Measurements from ENCODE around the gene RAB5IF.
"Not testable (repeated sequence)": the region's sequence is repeated elsewhere in the genome, so short reads cannot be mapped to it uniquely, and the experiment has no call there.

The RAB5IF gene

DNA sequence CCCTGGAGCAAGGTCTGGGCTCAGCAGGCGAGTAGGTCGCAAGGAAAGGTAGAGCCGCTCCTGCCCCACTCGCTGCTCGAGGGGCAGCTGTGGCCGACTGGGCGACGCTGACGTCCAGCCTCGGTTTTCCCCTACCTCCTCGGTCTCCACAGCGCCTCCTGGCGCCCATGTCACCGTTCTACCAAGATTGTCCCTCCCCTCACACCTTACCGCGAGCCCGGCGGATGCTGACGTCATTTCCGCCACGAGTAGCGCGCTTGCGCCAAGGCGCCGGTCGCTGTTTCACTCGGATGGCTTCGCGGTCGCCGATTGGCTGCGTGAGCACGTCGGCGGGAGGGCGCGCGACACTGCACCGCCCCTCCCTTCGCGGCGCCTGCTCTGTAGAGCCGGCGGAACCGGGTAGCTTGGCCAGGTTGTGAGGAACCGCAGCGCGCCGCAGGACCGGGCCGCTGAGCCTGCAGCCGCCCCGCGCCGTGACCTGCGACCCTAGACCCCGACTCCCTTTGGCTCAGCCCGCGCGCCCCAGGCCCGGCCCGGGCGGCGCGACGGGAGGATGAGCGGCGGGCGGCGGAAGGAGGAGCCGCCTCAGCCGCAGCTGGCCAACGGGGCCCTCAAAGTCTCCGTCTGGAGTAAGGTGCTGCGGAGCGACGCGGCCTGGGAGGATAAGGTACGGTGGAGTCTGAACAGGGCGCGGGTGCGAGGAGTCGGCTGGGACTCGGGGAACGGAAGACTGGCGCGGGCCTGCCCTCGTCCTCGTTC is at the start of gene RAB5IF:
Gene RAB5IF, plus strand, starts transcription at position 381 of the 759 bp plus-strand sequence. Its CDS starts 173 bp downstream, at position 554.
- peak; percentile 98 to 99 for DNase-seq (ENCODE audit: extremely low read depth in 1 of 2, low read depth in 1 of 2)

- DNase-seq (ENCODE audit: extremely low read depth in 1 of 2, low read depth in 1 of 2), result no peak
These were observed 42.9 kb upstream of the RAB5IF start for GRCh38 chr20:36562724-36563123.

- DNase-seq (ENCODE audit: extremely low read depth in 1 of 2, low read depth in 1 of 2), result no peak
These were observed 42.2 kb upstream of the RAB5IF start for GRCh38 chr20:36563374-36563773.

- DNase-seq (ENCODE audit: extremely low read depth in 1 of 2, low read depth in 1 of 2), result not testable (repeated sequence)
These were observed 41.4 kb upstream of the RAB5IF start for GRCh38 chr20:36564078-36564725.

- not testable (repeated sequence) for DNase-seq (ENCODE audit: extremely low read depth in 1 of 2, low read depth in 1 of 2)
These were observed 40.9 kb upstream of the RAB5IF start for GRCh38 chr20:36564726-36565121.

- no peak for DNase-seq (ENCODE audit: extremely low read depth in 1 of 2, low read depth in 1 of 2)
These were observed 40.1 kb upstream of the RAB5IF start for GRCh38 chr20:36565520-36565919.

- DNase-seq (ENCODE audit: extremely low read depth in 1 of 2, low read depth in 1 of 2), result no peak
These were observed 35.6 kb upstream of the RAB5IF start for GRCh38 chr20:36569847-36570429.

DNA sequence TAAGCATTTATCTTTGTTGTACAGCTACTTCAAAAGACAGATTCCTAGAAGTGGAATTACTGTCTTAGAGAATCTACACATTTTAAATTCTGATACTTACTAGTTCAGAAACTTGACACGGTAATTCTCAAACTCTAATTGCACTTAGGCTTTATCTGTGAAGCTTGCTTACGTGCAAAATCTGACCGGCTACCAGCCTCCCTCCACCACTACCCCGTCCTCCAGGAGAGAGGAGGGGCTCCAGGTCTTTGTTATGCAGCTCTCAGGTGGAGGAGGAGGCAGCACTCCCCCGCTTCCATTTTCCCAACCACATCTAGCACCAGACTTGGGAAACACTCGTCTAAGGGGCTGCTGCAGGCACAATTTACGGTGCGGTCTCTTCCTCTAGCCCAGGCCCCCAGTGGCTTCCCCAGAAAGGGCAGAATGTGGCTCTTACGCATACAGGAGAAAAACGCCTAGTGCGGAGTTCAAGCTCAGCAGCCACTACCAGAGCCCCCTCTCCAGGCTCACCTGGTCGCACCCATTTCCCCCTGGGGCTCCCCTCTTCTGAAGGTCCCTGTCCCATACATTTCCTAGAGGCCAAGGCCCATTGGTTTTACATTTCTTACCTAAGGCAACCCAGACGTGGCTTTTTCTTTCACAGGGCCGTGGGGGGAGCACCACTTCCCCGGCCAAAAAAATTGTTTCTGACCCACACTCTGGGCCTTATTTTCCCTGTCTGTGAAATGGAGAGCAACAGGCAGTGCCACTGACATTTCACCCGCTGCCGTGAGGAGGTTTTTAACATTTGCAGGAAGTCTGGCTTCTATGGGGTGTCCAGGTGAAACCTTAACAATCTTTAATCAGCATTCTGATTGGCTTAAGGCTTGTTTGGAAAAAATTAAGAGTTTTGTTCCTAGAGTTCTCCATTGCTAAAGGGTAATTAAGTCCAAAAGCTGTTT is 33.7 kb upstream of the RAB5IF start:
- DNase-seq (ENCODE audit: extremely low read depth in 1 of 2, low read depth in 1 of 2), result no peak

DNA sequence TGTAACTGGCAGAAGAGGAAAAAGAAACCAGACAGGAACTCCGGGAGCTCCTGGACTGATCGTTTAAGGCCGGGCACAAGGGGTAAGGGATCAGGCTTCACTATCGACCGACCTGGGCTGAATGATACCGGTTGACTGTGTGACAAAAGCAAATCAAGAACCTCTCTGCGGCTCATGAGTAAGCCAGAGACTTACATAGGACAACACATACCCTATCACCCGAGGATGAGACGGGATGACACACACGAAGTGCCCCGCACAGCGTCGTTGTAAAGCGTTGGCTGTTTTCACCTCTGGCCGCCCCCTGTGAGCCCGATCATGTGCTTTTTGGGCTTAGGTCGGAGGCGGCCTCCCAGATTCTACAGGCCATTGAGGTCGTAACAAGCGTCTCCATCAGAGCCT is 32.9 kb upstream of the RAB5IF start:
- DNase-seq (ENCODE audit: extremely low read depth in 1 of 2, low read depth in 1 of 2), result peak in 1 of 2 donors; percentile 78

GRCh38 chr20:36573103-36573797 is 32.3 kb upstream of the RAB5IF start, which contains the start of gene TGIF2:
TSS of gene TGIF2 (plus strand) at chr20:36573597. CDS start at chr20:36578775, 5,178 bp downstream.
- peak; percentile 81 to 92 for DNase-seq (ENCODE audit: extremely low read depth in 1 of 2, low read depth in 1 of 2)

GRCh38 chr20:36573798-36574365 is 31.7 kb upstream of the RAB5IF start:
- no peak for DNase-seq (ENCODE audit: extremely low read depth in 1 of 2, low read depth in 1 of 2)

- DNase-seq (ENCODE audit: extremely low read depth in 1 of 2, low read depth in 1 of 2), result peak in 1 of 2 donors; percentile 22
These were observed 31.0 kb upstream of the RAB5IF start for GRCh38 chr20:36574366-36575135.

- DNase-seq (ENCODE audit: extremely low read depth in 1 of 2, low read depth in 1 of 2), result no peak
These were observed 29.5 kb upstream of the RAB5IF start for GRCh38 chr20:36576081-36576445.

- no peak for DNase-seq (ENCODE audit: extremely low read depth in 1 of 2, low read depth in 1 of 2)
These were observed 27.1 kb upstream of the RAB5IF start for GRCh38 chr20:36578356-36579041.

GRCh38 chr20:36579996-36580545 is 25.5 kb upstream of the RAB5IF start:
- no peak for DNase-seq (ENCODE audit: extremely low read depth in 1 of 2, low read depth in 1 of 2)

DNA sequence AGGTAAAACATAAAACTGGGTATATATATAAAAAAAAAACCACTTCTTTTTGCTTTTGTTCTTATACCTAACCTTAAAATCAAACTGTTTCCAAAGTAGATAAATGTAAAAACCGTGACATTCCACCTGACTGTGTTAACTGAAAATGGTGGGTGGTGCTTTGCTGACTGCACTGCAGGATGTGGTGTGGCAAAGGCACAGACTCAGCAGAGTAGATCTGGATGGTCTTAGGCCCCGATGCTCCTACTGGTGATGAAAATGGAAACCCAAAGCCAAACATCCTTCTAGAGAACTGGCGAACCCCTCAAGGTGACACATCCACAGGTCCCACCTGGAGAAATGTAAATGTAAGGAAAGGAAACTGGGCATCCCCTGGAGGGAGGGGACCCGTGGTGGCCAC is 23.3 kb upstream of the RAB5IF start:
- peak in 1 of 2 donors; percentile 20 for DNase-seq (ENCODE audit: extremely low read depth in 1 of 2, low read depth in 1 of 2)

DNA sequence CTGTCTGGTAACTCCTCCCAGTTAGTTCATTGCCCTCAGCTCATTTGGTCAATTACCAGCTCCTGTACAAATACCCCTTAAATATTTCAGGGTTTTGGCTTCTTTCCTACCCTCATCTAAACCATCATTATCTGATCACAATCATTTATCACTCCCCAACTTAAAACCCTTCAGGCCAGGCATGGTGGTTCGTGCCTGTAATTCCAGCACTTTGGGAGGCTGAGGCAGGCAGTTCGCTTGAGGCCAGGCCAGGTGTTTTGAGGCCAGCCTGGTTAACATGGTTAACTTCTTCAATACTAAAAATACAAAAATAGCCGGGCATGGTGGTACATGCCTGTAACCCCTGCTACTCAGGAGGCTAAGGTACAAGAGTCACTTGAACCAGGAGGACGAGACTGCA is 22.8 kb upstream of the RAB5IF start:
- no peak for DNase-seq (ENCODE audit: extremely low read depth in 1 of 2, low read depth in 1 of 2)

DNA sequence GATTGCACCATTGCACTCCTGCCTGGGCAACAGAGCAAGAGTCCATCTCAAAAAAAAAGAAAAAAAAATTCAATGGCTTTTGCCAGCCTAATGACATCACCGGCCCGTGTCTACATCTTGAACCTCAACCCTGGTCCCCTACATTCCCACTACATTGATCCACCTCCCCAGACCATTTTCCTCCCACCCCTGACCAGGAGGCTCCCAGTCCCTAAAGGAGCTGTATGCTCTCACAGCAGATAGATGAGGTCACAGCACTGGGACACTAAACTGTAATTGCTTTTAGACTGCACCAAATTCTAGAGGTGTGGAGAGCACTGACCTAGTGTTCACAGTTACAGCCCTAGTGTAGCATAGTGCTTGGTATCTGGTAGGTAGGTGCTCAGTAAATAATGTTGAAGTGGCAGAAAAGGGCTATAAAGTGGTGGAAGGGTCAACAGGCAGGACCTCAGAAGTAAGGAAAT is 21.5 kb upstream of the RAB5IF start:
- DNase-seq (ENCODE audit: extremely low read depth in 1 of 2, low read depth in 1 of 2), result no peak

Data from stimulated activated CD8-positive, alpha-beta memory T cell treated with anti-CD3 and anti-CD28 coated beads, Interleukin-7, amount 100 ng/mL, for 48 hours (primary cell).